Stomach (tissue), 9 donors: ENCODE results near the gene MARCHF6. TPM values are rescaled to one million over a fixed set of nuclear protein-coding genes. Genes with fewer than 3 reads are reported as not detected.

ENCODE experiments used
- DNase-seq, 2 donors: peaks; one replicate each; pipeline versions ENCODE4 v3.0.0 to v3.0.0-alpha.2; 2013 to 2019
- H3K27ac ChIP-seq, 5 donors: fragments of 200-600 bp in 4 of 5; sonication (generic) in 4 of 5; one replicate each; pipeline ENCODE4 v1.5.1; 2013 to 2019; ENCODE audit warnings: mild to moderate bottlenecking in 1 of 5, moderate library complexity in 1 of 5
- H3K27me3 ChIP-seq, 3 donors: fragments of 200-600 bp; sonication (generic); one replicate each; pipeline ENCODE4 v1.5.1; 2017 to 2019; ENCODE audit warnings: mixed run types in 1 of 3
- H3K36me3 ChIP-seq, 4 donors: fragments of 200-600 bp; sonication (generic); 1 replicate in 3 of 4; 2 replicates in 1 of 4; pipeline ENCODE4 v1.5.1; 2016 to 2019
- H3K4me1 ChIP-seq, 4 donors: fragments of 200-600 bp; sonication (generic); one replicate each; pipeline ENCODE4 v1.5.1; 2016 to 2019
- H3K4me3 ChIP-seq, 4 donors: fragments of 200-600 bp; sonication (generic) in 3 of 4; one replicate each; pipeline ENCODE4 v1.5.1; 2016 to 2019; ENCODE audit warnings: mild to moderate bottlenecking in 1 of 4
- H3K9me3 ChIP-seq, 4 donors: fragments of 200-600 bp; sonication (generic); one replicate each; pipeline ENCODE4 v1.5.1; 2016 to 2019
- CTCF ChIP-seq, 7 experiments: fragments of 450-650 bp in 4 of 7; fragments of 200-600 bp in 3 of 7; sonication (generic) in 3 of 7; IDR thresholded peaks; one replicate each; pipeline ENCODE4 v1.5.1; 2016 to 2019; ENCODE audit warnings: antibody characterized with exemption in 7 of 7, control low read depth in 2 of 7, mild to moderate bottlenecking in 1 of 7
- EP300 ChIP-seq: sonication (generic); formaldehyde crosslinking; IDR thresholded peaks from one replicate; pipeline ENCODE4 v1.6.1; 2017; ENCODE audit warnings: antibody characterized with exemption
- POLR2A ChIP-seq, 4 donors: fragments of 450-650 bp; IDR thresholded peaks; one replicate each; pipeline ENCODE4 v1.6.1; 2016; ENCODE audit warnings: antibody characterized with exemption in 4 of 4, control low read depth in 2 of 4, mild to moderate bottlenecking in 1 of 4, moderate library complexity in 1 of 4
- POLR2AphosphoS5 ChIP-seq, 3 donors: sonication (generic); formaldehyde crosslinking; IDR thresholded peaks; one replicate each; pipeline ENCODE4 v1.6.1; 2016; ENCODE audit warnings: antibody characterized with exemption in 3 of 3
- WGBS, 5 donors: extraction: QIAGEN DNeasy Blood & Tissue Kit in 3 of 5; methylation state at CpG; one replicate each; pipeline versions ENCODE4 v1.1.5 to v1.1.7; 2013 to 2018; 5-methylcytosine and 5-hydroxymethylcytosine counted together
- intact Hi-C: fragments of 100-400 bp; cut with DNase I; formaldehyde crosslinking; loops from one replicate; pipeline ENCODE4 v1.15.1; 2023; ENCODE audit warnings: low total_unique reads
- polyA plus RNA-seq, 3 donors: library from polyadenylated mRNA; stranded (reverse); fragments of 200-250 nt; gene quantifications; one replicate each; pipeline ENCODE4 v1.2.3, GENCODE V29; 2013
- small RNA-seq, 4 donors: library from RNA; depleted of rRNA; stranded (forward); fragments of <200 nt; gene quantifications; one replicate each; pipeline ENCODE3, GENCODE V24; 2016
- total RNA-seq, 5 donors: library from RNA; depleted of rRNA; stranded (reverse); fragments of >200 nt; gene quantifications; one replicate each; pipeline versions ENCODE4 v1.1.0 to v1.2.3, GENCODE V29; 2014 to 2016
- donor health status: healthy with polysubstance abuse.
- donor health status: Bipolar disorder and iron deficiency.
- donor health status: healthy.

Gene MARCHF6
- total and polyA plus RNA-seq, 8 donors: 11.8 to 384 (median 83.9) TPM

GRCh38 chr5:10400831-10401230 lies 47.3 kb downstream of the MARCHF6 start:
- Histone ChIP-seq H3K9me3 (no peaks in the 10 kb centered on the region), H3K4me3 (no peak overlapping the region), H3K27ac (peak overlapping the region in 2 of 5 donors; percentile 17 to 25), H3K4me1 (no peaks in the 10 kb centered on the region), H3K36me3 (peaks cover 31 to 92% (median 72%) of the 10 kb centered on the region in 4 donors), H3K27me3 (no peaks in the 10 kb centered on the region)
- TF ChIP-seq POLR2AphosphoS5 (IDR thresholded peaks at IDR 0.05) (no peak), CTCF (IDR thresholded peaks at IDR 0.05) (no peak), EP300 (no peak), POLR2A (IDR thresholded peaks at IDR 0.05) (no peak)
- WGBS, 5 donors: 62 to 75% (median 75%) methylated on average over 3 of the region's 3 CpGs
- no peak for DNase-seq
- intact Hi-C loops: no loop called here

GRCh38 chr5:10401498-10401897 lies 48.0 kb downstream of the MARCHF6 start:
- no peaks in the 10 kb centered on the region for H3K9me3 ChIP-seq
- H3K4me1 ChIP-seq: no peaks in the 10 kb centered on the region
- no peaks in the 10 kb centered on the region for H3K27me3 ChIP-seq
- H3K36me3 ChIP-seq: peaks cover 36 to 92% (median 72%) of the 10 kb centered on the region in 4 donors
- no peak for DNase-seq
- intact Hi-C loops: no loop called here
- no peak overlapping the region for H3K27ac ChIP-seq
- TF ChIP-seq EP300: no peak
- no peak for TF ChIP-seq POLR2A (IDR thresholded peaks at IDR 0.05)
- TF ChIP-seq POLR2AphosphoS5 (IDR thresholded peaks at IDR 0.05): no peak
- no peak for TF ChIP-seq CTCF (IDR thresholded peaks at IDR 0.05)
- WGBS, 5 donors: 74 to 95% (median 87%) methylated on average over 1 of the region's 1 CpG
- H3K4me3 ChIP-seq: no peak overlapping the region

Small RNA genes lying within 50 kb of the gene (small RNA-seq; reads per million reads assigned to genes)
- 0 reads per million in 4 donors for gene RF00019

Other genes with a start within 250 kb of the MARCHF6 start
- gene ATPSCKMT, start 103.8 kb upstream of the MARCHF6 start, total RNA-seq: 10 to 100 TPM in 3 of 5 donors, 1 to 10 TPM in 2; 2.3 to 26.8 (median 20.7) TPM
- 10 to 100 TPM in 2 of 3 donors, 1 to 10 TPM in 1; 8.1 to 12.0 (median 10.5) TPM for gene ATPSCKMT, start 103.8 kb upstream of the MARCHF6 start, polyA plus RNA-seq
- gene CCT5, start 103.4 kb upstream of the MARCHF6 start, total RNA-seq: 100 to 1,000 TPM in 3 of 5 donors, 10 to 100 TPM in 2; 18.5 to 201 (median 116) TPM
- gene CCT5, start 103.4 kb upstream of the MARCHF6 start, polyA plus RNA-seq: 100 to 1,000 TPM; 104 to 116 (median 109) TPM
- 10 to 100 TPM in 3 of 5 donors, 1 to 10 TPM in 1, not detected in 1; 2.7 to 23.1 (median 16.7) TPM for gene CMBL, start 45.8 kb upstream of the MARCHF6 start, total RNA-seq
- gene CMBL, start 45.8 kb upstream of the MARCHF6 start, polyA plus RNA-seq: 100 to 1,000 TPM in 1 of 3 donors, 10 to 100 TPM in 2; 19.0 to 153 (median 33.9) TPM
- under 1 TPM in 1 of 5 donors, not detected in 4; 0.87 TPM for gene ROPN1L, start 88.2 kb downstream of the MARCHF6 start, total RNA-seq
- under 1 TPM; 0.31 to 0.76 (median 0.70) TPM for gene ROPN1L, start 88.2 kb downstream of the MARCHF6 start, polyA plus RNA-seq
- 1 to 10 TPM in 4 of 5 donors, under 1 TPM in 1; 0.45 to 6.4 (median 2.8) TPM for gene ANKRD33B, start 210.4 kb downstream of the MARCHF6 start, total RNA-seq
- gene ANKRD33B, start 210.4 kb downstream of the MARCHF6 start, polyA plus RNA-seq: 1 to 10 TPM in 1 of 3 donors, under 1 TPM in 2; 0.50 to 2.1 (median 0.58) TPM